SK-N-SH (cell line): ENCODE data around the gene GPT2. TPM values are rescaled to one million over a fixed set of nuclear protein-coding genes. Genes with fewer than 3 reads are reported as not detected.
"Not testable (repeated sequence)": the region's sequence is repeated elsewhere in the genome, so short reads cannot be mapped to it uniquely, and the experiment has no call there.

Source experiments
- CTCF ChIA-PET: fragments of 300-600, 350-600 bp; formaldehyde crosslinking; extraction: SDS; loops from one replicate; lab custom pipeline; 2021; lab: Yijun Ruan, JAX
- POLR2A ChIA-PET: fragments of 350-600 bp; sonication (Branson Sonifier 250); formaldehyde crosslinking; extraction: SDS; loops from one replicate; lab custom pipeline; 2020; ENCODE audit warnings: antibody characterized with exemption, inconsistent platforms; lab: Yijun Ruan, JAX
- DNase-seq: peaks from one replicate; pipeline ENCODE4 v3.0.0; 2012
- H2AFZ ChIP-seq: fragments of 200-600 bp; sonication (generic); 2 replicates; pipeline ENCODE4 v1.8.1; 2016; ENCODE audit warnings: antibody characterized with exemption, mild to moderate bottlenecking, low read depth
- H3F3A ChIP-seq: fragments of 200-600 bp; sonication (generic); replicated peaks from 2 replicates; pipeline ENCODE3; 2016; ENCODE audit warnings: antibody characterized with exemption, mild to moderate bottlenecking; ENCODE audit not compliant: insufficient read depth
- H3K27ac ChIP-seq, 2 experiments: fragments of 200-500 bp in 1 of 2; fragments of 200-600 bp in 1 of 2; sonication (Bioruptor generic) in 1 of 2; sonication (generic), shearing (Covaris generic) in 1 of 2; 2 replicates each; pipeline versions ENCODE4 v1.5.1 to v1.6.1; 2014 to 2016; ENCODE audit warnings: low read depth in 2 of 2, inconsistent platforms in 1 of 2, low read length in 1 of 2, mild to moderate bottlenecking in 1 of 2, mixed read lengths in 1 of 2
- H3K27me3 ChIP-seq: fragments of 200-600 bp; sonication (generic), shearing (Covaris generic); 2 replicates; pipeline ENCODE4 v1.6.1; 2016; ENCODE audit warnings: mixed run types; ENCODE audit not compliant: insufficient read depth
- H3K36me3 ChIP-seq, 2 experiments: fragments of 200-500 bp in 1 of 2; fragments of 200-600 bp in 1 of 2; sonication (Bioruptor generic) in 1 of 2; sonication (generic) in 1 of 2; replicated peaks in 1 of 2; 2 replicates each; pipeline versions ENCODE3 to v1.5.1; 2014 to 2016; ENCODE audit warnings: low read length in 1 of 2, mild to moderate bottlenecking in 1 of 2; ENCODE audit not compliant: insufficient read depth in 2 of 2, control insufficient read depth in 1 of 2
- H3K4me1 ChIP-seq, 2 experiments: fragments of 200-500 bp in 1 of 2; fragments of 200-600 bp in 1 of 2; sonication (Bioruptor generic) in 1 of 2; sonication (generic), shearing (Covaris generic) in 1 of 2; 2 replicates each; pipeline versions ENCODE4 v1.5.1 to v1.6.1; 2014 to 2016; ENCODE audit warnings: low read depth in 1 of 2, low read length in 1 of 2, mixed run types in 1 of 2; ENCODE audit not compliant: insufficient read depth in 2 of 2, control insufficient read depth in 1 of 2
- H3K4me2 ChIP-seq: fragments of 200-600 bp; sonication (generic), shearing (Covaris generic); 2 replicates; pipeline ENCODE4 v1.6.1; 2017; ENCODE audit warnings: mixed run types
- H3K4me3 ChIP-seq, 2 experiments: fragments of 200-500 bp in 1 of 2; fragments of 200-600 bp in 1 of 2; sonication (Bioruptor generic) in 1 of 2; sonication (generic), shearing (Covaris generic) in 1 of 2; 2 replicates each; pipeline versions ENCODE4 v1.5.1 to v1.8.1; 2014 to 2016; ENCODE audit warnings: low read depth in 2 of 2, inconsistent platforms in 1 of 2, low read length in 1 of 2, mild to moderate bottlenecking in 1 of 2, mixed read lengths in 1 of 2, moderate library complexity in 1 of 2
- H3K79me2 ChIP-seq: fragments of 200-600 bp; sonication (generic); 2 replicates; pipeline ENCODE4 v1.8.1; 2017; ENCODE audit warnings: mild to moderate bottlenecking; ENCODE audit not compliant: insufficient read depth
- H3K9ac ChIP-seq: fragments of 200-600 bp; sonication (generic); 2 replicates; pipeline ENCODE4 v1.6.1; 2017; ENCODE audit warnings: mixed run types
- H3K9me2 ChIP-seq: fragments of 200-600 bp; sonication (generic); 2 replicates; pipeline ENCODE4 v1.6.1; 2017; ENCODE audit warnings: mixed run types
- H3K9me3 ChIP-seq: fragments of 200-600 bp; sonication (generic); 2 replicates; pipeline ENCODE4 v1.6.1; 2017; ENCODE audit warnings: mixed run types, mild to moderate bottlenecking, moderate library complexity
- H4K20me1 ChIP-seq: fragments of 200-600 bp; sonication (generic); 2 replicates; pipeline ENCODE4 v1.6.1; 2017; ENCODE audit warnings: mild to moderate bottlenecking, mixed run types; ENCODE audit not compliant: insufficient read depth
- EP300 ChIP-seq, 2 experiments: IDR thresholded peaks; 2 replicates each; pipeline versions ENCODE4 v1.4.0 to v1.6.1; 2012; ENCODE audit warnings: borderline replicate concordance in 1 of 2, low read depth in 1 of 2, low read length in 1 of 2
- GATA2 ChIP-seq: sonication (generic); formaldehyde crosslinking; IDR thresholded peaks from 2 replicates; pipeline ENCODE4 v1.5.0; 2020; ENCODE audit warnings: mild to moderate bottlenecking, missing genetic modification reagents
- MEF2A ChIP-seq: IDR thresholded peaks from 2 replicates; pipeline ENCODE4 v1.4.0; 2012; ENCODE audit warnings: low read depth, borderline replicate concordance
- MXI1 ChIP-seq: IDR thresholded peaks from 2 replicates; pipeline ENCODE4 v1.6.1; 2012; ENCODE audit warnings: mild to moderate bottlenecking, low read depth, low read length, improper control_type of control experiment
- RAD21 ChIP-seq: IDR thresholded peaks from 2 replicates; pipeline ENCODE4 v1.6.1; 2012; ENCODE audit warnings: mild to moderate bottlenecking, low read length
- SMC3 ChIP-seq: IDR thresholded peaks from 2 replicates; pipeline ENCODE4 v1.6.1; 2012; ENCODE audit warnings: low read depth, low read length, improper control_type of control experiment
- WGBS: methylation state at CpG from one replicate; pipeline ENCODE4 v1.1.6; 2017; ENCODE audit warnings: low lambda C conversion rate; 5-methylcytosine and 5-hydroxymethylcytosine counted together
- polyA plus RNA-seq, 3 experiments: library from polyadenylated mRNA; depleted of rRNA; stranded (reverse); fragments of >200 nt; gene quantifications; 2 replicates each; pipeline ENCODE4 v1.2.3, GENCODE V29; 2012
- TF ChIP-seq, protein P1 (sequence below): IDR thresholded peaks from 2 replicates; pipeline ENCODE4; 2012
- TF ChIP-seq, protein P2 (sequence below): IDR thresholded peaks from 2 replicates; pipeline ENCODE4 v1.6.1; 2012; ENCODE audit warnings: mild to moderate bottlenecking, low read depth, low read length, moderate library complexity
- TF ChIP-seq, protein P3 (sequence below): fragments of 200-600 bp; sonication (generic); IDR thresholded peaks from 2 replicates; pipeline ENCODE4 v1.6.1; 2017; ENCODE audit warnings: antibody characterized with exemption, mild to moderate bottlenecking, moderate library complexity
- TF ChIP-seq, protein P4 (sequence below): fragments of 150-350 bp; IDR thresholded peaks from 2 replicates; pipeline ENCODE4 v1.6.1; 2017; ENCODE audit warnings: antibody characterized with exemption, low read length, low read depth, borderline replicate concordance

GPT2 gene
- polyA plus RNA-seq, 1 of the 3 experiments (the other 2 are of a cell fraction), result 19.9 TPM

DNA sequence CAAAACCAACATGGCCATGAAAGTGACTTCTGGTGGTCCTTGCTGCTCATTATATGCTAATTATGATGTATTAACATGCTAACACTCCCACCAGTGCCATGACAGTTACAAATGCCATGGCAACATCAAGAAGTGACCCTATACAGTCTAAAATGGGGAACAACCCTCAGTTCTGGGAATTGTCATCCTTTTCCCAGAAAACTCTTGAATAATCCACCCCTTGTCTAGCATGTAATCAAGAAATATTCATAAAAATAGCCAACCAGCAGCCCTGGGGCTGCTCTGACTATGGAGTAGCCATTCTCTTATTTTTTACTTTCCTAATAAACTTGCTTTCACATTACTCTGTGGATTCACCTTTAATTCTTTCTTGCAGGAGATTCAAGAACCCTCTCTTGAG lies 53.4 kb downstream of the GPT2 start:
- no peak overlapping the region for H3K4me2 ChIP-seq
- no peaks in the 10 kb centered on the region for H3K79me2 ChIP-seq
- H4K20me1 ChIP-seq, result no peaks in the 10 kb centered on the region
- TF ChIP-seq, protein P1, sequence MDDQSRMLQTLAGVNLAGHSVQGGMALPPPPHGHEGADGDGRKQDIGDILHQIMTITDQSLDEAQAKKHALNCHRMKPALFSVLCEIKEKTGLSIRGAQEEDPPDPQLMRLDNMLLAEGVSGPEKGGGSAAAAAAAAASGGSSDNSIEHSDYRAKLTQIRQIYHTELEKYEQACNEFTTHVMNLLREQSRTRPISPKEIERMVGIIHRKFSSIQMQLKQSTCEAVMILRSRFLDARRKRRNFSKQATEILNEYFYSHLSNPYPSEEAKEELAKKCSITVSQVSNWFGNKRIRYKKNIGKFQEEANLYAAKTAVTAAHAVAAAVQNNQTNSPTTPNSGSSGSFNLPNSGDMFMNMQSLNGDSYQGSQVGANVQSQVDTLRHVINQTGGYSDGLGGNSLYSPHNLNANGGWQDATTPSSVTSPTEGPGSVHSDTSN, result no peak
- TF ChIP-seq MEF2A (no peak), RAD21 (no peak), EP300 (IDR thresholded peaks at IDR 0.05; ENCODE audit: borderline replicate concordance in 1 of 2, low read depth in 1 of 2, low read length in 1 of 2) (no peak), MXI1 (no peak), SMC3 (no peak), GATA2 (CRISPR knock-in tag) (no peak)
- TF ChIP-seq, protein P2, sequence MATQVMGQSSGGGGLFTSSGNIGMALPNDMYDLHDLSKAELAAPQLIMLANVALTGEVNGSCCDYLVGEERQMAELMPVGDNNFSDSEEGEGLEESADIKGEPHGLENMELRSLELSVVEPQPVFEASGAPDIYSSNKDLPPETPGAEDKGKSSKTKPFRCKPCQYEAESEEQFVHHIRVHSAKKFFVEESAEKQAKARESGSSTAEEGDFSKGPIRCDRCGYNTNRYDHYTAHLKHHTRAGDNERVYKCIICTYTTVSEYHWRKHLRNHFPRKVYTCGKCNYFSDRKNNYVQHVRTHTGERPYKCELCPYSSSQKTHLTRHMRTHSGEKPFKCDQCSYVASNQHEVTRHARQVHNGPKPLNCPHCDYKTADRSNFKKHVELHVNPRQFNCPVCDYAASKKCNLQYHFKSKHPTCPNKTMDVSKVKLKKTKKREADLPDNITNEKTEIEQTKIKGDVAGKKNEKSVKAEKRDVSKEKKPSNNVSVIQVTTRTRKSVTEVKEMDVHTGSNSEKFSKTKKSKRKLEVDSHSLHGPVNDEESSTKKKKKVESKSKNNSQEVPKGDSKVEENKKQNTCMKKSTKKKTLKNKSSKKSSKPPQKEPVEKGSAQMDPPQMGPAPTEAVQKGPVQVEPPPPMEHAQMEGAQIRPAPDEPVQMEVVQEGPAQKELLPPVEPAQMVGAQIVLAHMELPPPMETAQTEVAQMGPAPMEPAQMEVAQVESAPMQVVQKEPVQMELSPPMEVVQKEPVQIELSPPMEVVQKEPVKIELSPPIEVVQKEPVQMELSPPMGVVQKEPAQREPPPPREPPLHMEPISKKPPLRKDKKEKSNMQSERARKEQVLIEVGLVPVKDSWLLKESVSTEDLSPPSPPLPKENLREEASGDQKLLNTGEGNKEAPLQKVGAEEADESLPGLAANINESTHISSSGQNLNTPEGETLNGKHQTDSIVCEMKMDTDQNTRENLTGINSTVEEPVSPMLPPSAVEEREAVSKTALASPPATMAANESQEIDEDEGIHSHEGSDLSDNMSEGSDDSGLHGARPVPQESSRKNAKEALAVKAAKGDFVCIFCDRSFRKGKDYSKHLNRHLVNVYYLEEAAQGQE, result no peak
- TF ChIP-seq, protein P3, sequence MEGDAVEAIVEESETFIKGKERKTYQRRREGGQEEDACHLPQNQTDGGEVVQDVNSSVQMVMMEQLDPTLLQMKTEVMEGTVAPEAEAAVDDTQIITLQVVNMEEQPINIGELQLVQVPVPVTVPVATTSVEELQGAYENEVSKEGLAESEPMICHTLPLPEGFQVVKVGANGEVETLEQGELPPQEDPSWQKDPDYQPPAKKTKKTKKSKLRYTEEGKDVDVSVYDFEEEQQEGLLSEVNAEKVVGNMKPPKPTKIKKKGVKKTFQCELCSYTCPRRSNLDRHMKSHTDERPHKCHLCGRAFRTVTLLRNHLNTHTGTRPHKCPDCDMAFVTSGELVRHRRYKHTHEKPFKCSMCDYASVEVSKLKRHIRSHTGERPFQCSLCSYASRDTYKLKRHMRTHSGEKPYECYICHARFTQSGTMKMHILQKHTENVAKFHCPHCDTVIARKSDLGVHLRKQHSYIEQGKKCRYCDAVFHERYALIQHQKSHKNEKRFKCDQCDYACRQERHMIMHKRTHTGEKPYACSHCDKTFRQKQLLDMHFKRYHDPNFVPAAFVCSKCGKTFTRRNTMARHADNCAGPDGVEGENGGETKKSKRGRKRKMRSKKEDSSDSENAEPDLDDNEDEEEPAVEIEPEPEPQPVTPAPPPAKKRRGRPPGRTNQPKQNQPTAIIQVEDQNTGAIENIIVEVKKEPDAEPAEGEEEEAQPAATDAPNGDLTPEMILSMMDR, result no peak
- TF ChIP-seq, protein P4, sequence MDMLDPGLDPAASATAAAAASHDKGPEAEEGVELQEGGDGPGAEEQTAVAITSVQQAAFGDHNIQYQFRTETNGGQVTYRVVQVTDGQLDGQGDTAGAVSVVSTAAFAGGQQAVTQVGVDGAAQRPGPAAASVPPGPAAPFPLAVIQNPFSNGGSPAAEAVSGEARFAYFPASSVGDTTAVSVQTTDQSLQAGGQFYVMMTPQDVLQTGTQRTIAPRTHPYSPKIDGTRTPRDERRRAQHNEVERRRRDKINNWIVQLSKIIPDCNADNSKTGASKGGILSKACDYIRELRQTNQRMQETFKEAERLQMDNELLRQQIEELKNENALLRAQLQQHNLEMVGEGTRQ, result no peak
- no peaks in the 10 kb centered on the region for H3F3A ChIP-seq
- H3K27me3 ChIP-seq, result no peaks in the 10 kb centered on the region
- no peak overlapping the region for H2AFZ ChIP-seq
- H3K9ac ChIP-seq, result no peak overlapping the region
- no peak for DNase-seq
- H3K9me2 ChIP-seq, result no peaks in the 10 kb centered on the region
- H3K36me3 ChIP-seq, result no peaks in the 10 kb centered on the region
- no peak overlapping the region for H3K4me3 ChIP-seq
- H3K27ac ChIP-seq, result no peak overlapping the region
- no peaks in the 10 kb centered on the region for H3K4me1 ChIP-seq
- CTCF ChIA-PET, result interaction anchor here (1.1 to 2.0 kb wide), 2 partner anchors 10 to 16 kb away, joined by 3 to 6 read pairs; no protein-coding TSS in a partner anchor
- H3K9me3 ChIP-seq, result no peaks in the 10 kb centered on the region
- POLR2A ChIA-PET, result no interaction called here

DNA sequence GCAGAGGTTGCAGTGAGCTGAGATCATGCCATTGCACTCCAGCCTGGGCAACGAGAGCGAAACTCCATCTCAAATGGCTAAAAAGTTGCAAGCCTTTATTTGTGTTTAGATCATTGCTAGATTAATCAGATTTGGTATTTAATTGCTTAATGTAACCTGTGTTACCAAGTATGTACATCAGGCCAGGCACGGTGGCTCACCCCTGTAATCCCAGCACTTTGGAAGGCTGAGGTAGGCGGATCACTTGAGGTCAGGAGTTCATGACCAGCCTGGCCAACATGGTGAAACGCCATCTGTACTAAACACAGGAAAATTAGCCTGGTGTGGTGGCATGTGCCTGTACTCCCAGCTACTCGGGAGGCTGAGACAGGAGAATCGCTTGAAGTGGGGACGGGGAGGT lies 60.6 kb downstream of the GPT2 start:
- H3K4me3 ChIP-seq, H3K4me2 ChIP-seq, H3F3A ChIP-seq, H3K9me3 ChIP-seq, H3K4me1 ChIP-seq, DNase-seq, H3K27ac ChIP-seq, H3K36me3 ChIP-seq, H3K9me2 ChIP-seq, H4K20me1 ChIP-seq, H3K9ac ChIP-seq, POLR2A ChIA-PET, H2AFZ ChIP-seq, H3K27me3 ChIP-seq, H3K79me2 ChIP-seq: not testable (repeated sequence)
- CTCF ChIA-PET, result interaction anchor here (1.5 to 4.8 kb wide), 2 partner anchors 91 to 1220 kb away, joined by 5 to 18 read pairs; no protein-coding TSS in a partner anchor
- 88% methylated on average over 8 of the region's 8 CpGs for WGBS
